Activated CD4-positive, alpha-beta memory T cell treated with anti-CD3 and anti-CD28 coated beads for 36 hours (primary cell): ENCODE data around the gene RCSD1. TPM values are rescaled to one million over a fixed set of nuclear protein-coding genes. Genes with fewer than 3 reads are reported as not detected.

Experiments
- CTCF ChIA-PET: fragments of 350-600 bp; sonication (Branson Sonifier 250); formaldehyde crosslinking; loops from one replicate; lab custom pipeline; 2021; ENCODE audit warnings: antibody characterized with exemption, inconsistent platforms; lab: Charles Lee
- POLR2A ChIA-PET: fragments of 350-600 bp; sonication (Branson Sonifier 250); formaldehyde crosslinking; loops from one replicate; lab custom pipeline; 2021; ENCODE audit warnings: antibody characterized with exemption; lab: Charles Lee
- DNase-seq: peaks from one replicate; pipeline ENCODE4 v3.0.0-alpha.2; 2020
- H3K27ac Mint-ChIP-seq: one replicate; pipeline ENCODE4 v1.8.0; 2021; ENCODE audit warnings: mixed read lengths
- H3K27me3 Mint-ChIP-seq: one replicate; pipeline ENCODE4 v1.8.0; 2021; ENCODE audit warnings: mixed read lengths
- H3K36me3 Mint-ChIP-seq: one replicate; pipeline ENCODE4 v1.8.0; 2021; ENCODE audit warnings: mixed read lengths
- H3K4me1 Mint-ChIP-seq: one replicate; pipeline ENCODE4 v1.8.0; 2021; ENCODE audit warnings: low read depth, mixed read lengths
- H3K4me3 Mint-ChIP-seq: one replicate; pipeline ENCODE4 v1.8.0; 2021; ENCODE audit warnings: mild to moderate bottlenecking, mixed read lengths
- H3K9me3 Mint-ChIP-seq: one replicate; pipeline ENCODE4 v1.8.0; 2021; ENCODE audit warnings: mixed read lengths
- intact Hi-C: fragments of 100-400 bp; cut with micrococcal nuclease; formaldehyde crosslinking; loops from one replicate; pipeline ENCODE4 v1.15.1; 2023
- total RNA-seq, 2 experiments: library from RNA; stranded (reverse); gene quantifications; one replicate each; pipeline ENCODE4 v1.2.3, GENCODE V29; 2021

The RCSD1 gene
- total RNA-seq, 2 experiments from 2014 or later, result 61.7 to 65.8 TPM

- Mint-ChIP-seq H3K36me3 (peaks cover 16% of the 10 kb centered on the region), H3K4me1 (peaks cover 72% of the 10 kb centered on the region), H3K4me3 (no peak overlapping the region), H3K27ac (peak overlapping the region; percentile 14), H3K27me3 (no peaks in the 10 kb centered on the region), H3K9me3 (no peaks in the 10 kb centered on the region)
- CTCF ChIA-PET, result interaction anchor here (1.2 kb wide), 1 partner anchor 70 kb away, joined by 3 read pairs; no protein-coding TSS in a partner anchor
- DNase-seq, result no peak
- intact Hi-C loops, result no loop called here
- POLR2A ChIA-PET, result no interaction called here
These were observed 40.5 kb downstream of the RCSD1 start for GRCh38 chr1:167670563-167670962.

GRCh38 chr1:167671727-167672511, 41.9 kb downstream of the RCSD1 start:
- intact Hi-C loops, result no loop called here
- ChIA-PET CTCF (interaction anchor here (1.3 to 5.3 kb wide), 4 partner anchors 16 to 71 kb away, joined by 4 to 38 read pairs (median 6); no protein-coding TSS in a partner anchor), POLR2A (no interaction called here)
- Mint-ChIP-seq H3K27me3 (no peaks in the 10 kb centered on the region), H3K4me3 (no peak overlapping the region), H3K36me3 (peaks cover 16% of the 10 kb centered on the region), H3K9me3 (no peaks in the 10 kb centered on the region), H3K4me1 (peaks cover 71% of the 10 kb centered on the region), H3K27ac (peak overlapping the region; percentile 14)
- no peak for DNase-seq

- ChIA-PET CTCF (interaction anchor here (1.6 to 5.3 kb wide), 4 partner anchors 15 to 72 kb away, joined by 4 to 38 read pairs (median 16); no protein-coding TSS in a partner anchor), POLR2A (interaction anchor here (1.0 kb wide), 1 partner anchor 39 kb away, joined by 3 read pairs; no protein-coding TSS in a partner anchor)
- H3K27ac Mint-ChIP-seq, result peak overlapping the region; percentile 29
- H3K9me3 Mint-ChIP-seq, result no peaks in the 10 kb centered on the region
- intact Hi-C loops, result no loop called here
- peaks cover 16% of the 10 kb centered on the region for H3K36me3 Mint-ChIP-seq
- no peak for DNase-seq
- H3K4me1 Mint-ChIP-seq, result peaks cover 63% of the 10 kb centered on the region
- no peak overlapping the region for H3K4me3 Mint-ChIP-seq
- H3K27me3 Mint-ChIP-seq, result no peaks in the 10 kb centered on the region
These were observed 42.8 kb downstream of the RCSD1 start for GRCh38 chr1:167672831-167673230.

- H3K9me3 Mint-ChIP-seq, result no peaks in the 10 kb centered on the region
- peak; percentile 36 for DNase-seq
- POLR2A ChIA-PET, result interaction anchor here (1.0 kb wide), 1 partner anchor 40 kb away, joined by 3 read pairs; no protein-coding TSS in a partner anchor
- no peaks in the 10 kb centered on the region for H3K27me3 Mint-ChIP-seq
- peaks cover 16% of the 10 kb centered on the region for H3K36me3 Mint-ChIP-seq
- peak overlapping the region; percentile 64 for H3K27ac Mint-ChIP-seq
- intact Hi-C loops, result no loop called here
- no peak overlapping the region for H3K4me3 Mint-ChIP-seq
- H3K4me1 Mint-ChIP-seq, result peaks cover 62% of the 10 kb centered on the region
- CTCF ChIA-PET, result interaction anchor here (1.7 to 5.3 kb wide), 3 partner anchors 15 to 72 kb away, joined by 7 to 38 read pairs (median 26); no protein-coding TSS in a partner anchor
These were observed 43.2 kb downstream of the RCSD1 start for GRCh38 chr1:167673265-167673664.

- intact Hi-C loops, result no loop called here
- Mint-ChIP-seq H3K36me3 (peaks cover 16% of the 10 kb centered on the region), H3K27me3 (no peaks in the 10 kb centered on the region), H3K27ac (peak overlapping the region; percentile 64), H3K4me3 (no peak overlapping the region), H3K9me3 (no peaks in the 10 kb centered on the region), H3K4me1 (peaks cover 53% of the 10 kb centered on the region)
- no peak for DNase-seq
- ChIA-PET POLR2A (no interaction called here), CTCF (interaction anchor here (0.6 to 5.3 kb wide), 6 partner anchors 14 to 73 kb away, joined by 3 to 38 read pairs (median 4); no protein-coding TSS in a partner anchor)
These were observed 44.1 kb downstream of the RCSD1 start for GRCh38 chr1:167674156-167674555.

- intact Hi-C loops, result no loop called here
These were observed 45.4 kb downstream of the RCSD1 start for GRCh38 chr1:167675440-167675839.

GRCh38 chr1:167676205-167676915, 46.3 kb downstream of the RCSD1 start:
- intact Hi-C loops, result no loop called here
- ChIA-PET CTCF (interaction anchor here (0.7 to 5.3 kb wide), 6 partner anchors 10 to 75 kb away, joined by 3 to 38 read pairs (median 4); no protein-coding TSS in a partner anchor), POLR2A (no interaction called here)
- Mint-ChIP-seq H3K9me3 (no peaks in the 10 kb centered on the region), H3K27ac (peak overlapping the region; percentile 67), H3K4me3 (no peak overlapping the region), H3K36me3 (peaks cover 12% of the 10 kb centered on the region), H3K27me3 (no peaks in the 10 kb centered on the region), H3K4me1 (peaks cover 45% of the 10 kb centered on the region)
- DNase-seq, result peak; percentile 52

More at GRCh38 chr1:167675440-167675839, 45.4 kb downstream of the RCSD1 start:
- CTCF ChIA-PET, result interaction anchor here (0.6 to 5.3 kb wide), 8 partner anchors 9 to 114 kb away, joined by 3 to 38 read pairs (median 4); no protein-coding TSS in a partner anchor
- H3K36me3 Mint-ChIP-seq, result peaks cover 16% of the 10 kb centered on the region
- peak overlapping the region; percentile 67 for H3K27ac Mint-ChIP-seq
- H3K4me3 Mint-ChIP-seq, result no peak overlapping the region
- no peak for DNase-seq
- H3K27me3 Mint-ChIP-seq, result no peaks in the 10 kb centered on the region
- POLR2A ChIA-PET, result no interaction called here
- H3K9me3 Mint-ChIP-seq, result no peaks in the 10 kb centered on the region
- H3K4me1 Mint-ChIP-seq, result peaks cover 52% of the 10 kb centered on the region

GRCh38 chr1:167676916-167677848, 47.1 kb downstream of the RCSD1 start:
- H3K36me3 Mint-ChIP-seq, result peaks cover 13% of the 10 kb centered on the region
- H3K4me1 Mint-ChIP-seq, result peaks cover 36% of the 10 kb centered on the region
- POLR2A ChIA-PET, result interaction anchor here (1.1 to 2.1 kb wide), 2 partner anchors 11 to 49 kb away, joined by 3 to 6 read pairs; no protein-coding TSS in a partner anchor
- DNase-seq, result no peak
- H3K27ac Mint-ChIP-seq, result peak overlapping the region; percentile 38
- no peaks in the 10 kb centered on the region for H3K27me3 Mint-ChIP-seq
- H3K4me3 Mint-ChIP-seq, result no peak overlapping the region
- H3K9me3 Mint-ChIP-seq, result no peaks in the 10 kb centered on the region
- CTCF ChIA-PET, result interaction anchor here (1.0 to 3.5 kb wide), 3 partner anchors 9 to 76 kb away, joined by 6 to 15 read pairs (median 6); no protein-coding TSS in a partner anchor
- intact Hi-C loops, result no loop called here

- CTCF ChIA-PET, result interaction anchor here (1.0 to 3.5 kb wide), 3 partner anchors 9 to 78 kb away, joined by 6 to 15 read pairs (median 6); no protein-coding TSS in a partner anchor
- peaks cover 10% of the 10 kb centered on the region for H3K36me3 Mint-ChIP-seq
- H3K27ac Mint-ChIP-seq, result no peak overlapping the region
- POLR2A ChIA-PET, result interaction anchor here (2.1 kb wide), 1 partner anchor 50 kb away, joined by 6 read pairs; no protein-coding TSS in a partner anchor
- intact Hi-C loops, result no loop called here
- H3K9me3 Mint-ChIP-seq, result no peaks in the 10 kb centered on the region
- H3K4me1 Mint-ChIP-seq, result peaks cover 27% of the 10 kb centered on the region
- no peak for DNase-seq
- no peaks in the 10 kb centered on the region for H3K27me3 Mint-ChIP-seq
- H3K4me3 Mint-ChIP-seq, result no peak overlapping the region
These were observed 48.4 kb downstream of the RCSD1 start for GRCh38 chr1:167678422-167678821.

GRCh38 chr1:167678838-167679237, 48.8 kb downstream of the RCSD1 start:
- ChIA-PET CTCF (interaction anchor here (1.5 to 3.5 kb wide), 2 partner anchors 9 to 78 kb away, joined by 6 to 15 read pairs; no protein-coding TSS in a partner anchor), POLR2A (interaction anchor here (2.1 kb wide), 1 partner anchor 51 kb away, joined by 6 read pairs; no protein-coding TSS in a partner anchor)
- no peaks in the 10 kb centered on the region for H3K27me3 Mint-ChIP-seq
- H3K27ac Mint-ChIP-seq, result no peak overlapping the region
- H3K36me3 Mint-ChIP-seq, result peaks cover 6% of the 10 kb centered on the region
- intact Hi-C loops, result no loop called here
- H3K4me1 Mint-ChIP-seq, result peaks cover 23% of the 10 kb centered on the region
- no peak overlapping the region for H3K4me3 Mint-ChIP-seq
- no peaks in the 10 kb centered on the region for H3K9me3 Mint-ChIP-seq
- DNase-seq, result no peak
